Left ventricle myocardium inferior (tissue), 1 donor: Measurements from ENCODE around the gene NLGN1. TPM values are rescaled to one million over a fixed set of nuclear protein-coding genes. Genes with fewer than 3 reads are reported as not detected.

Experiments
- DNase-seq: peaks from one replicate; pipeline ENCODE4 v3.0.0-alpha.2; 2020
- H3K27ac ChIP-seq: fragments of 200-600 bp; replicated peaks from 2 replicates; pipeline ENCODE4 v1.8.0; 2021
- H3K27me3 ChIP-seq: fragments of 200-600 bp; 2 replicates; pipeline ENCODE4 v1.8.0; 2021; ENCODE audit warnings: low read depth
- H3K36me3 ChIP-seq: fragments of 200-600 bp; 2 replicates; pipeline ENCODE4 v1.8.0; 2021
- H3K4me1 ChIP-seq: fragments of 200-600 bp; 2 replicates; pipeline ENCODE4 v1.8.0; 2021
- H3K4me3 ChIP-seq: fragments of 200-600 bp; 2 replicates; pipeline ENCODE4 v1.8.0; 2021; ENCODE audit warnings: mild to moderate bottlenecking, moderate library complexity
- H3K9me3 ChIP-seq: fragments of 200-600 bp; replicated peaks from 2 replicates; pipeline ENCODE4 v1.8.0; 2021
- CTCF ChIP-seq: fragments of 200-600 bp; IDR thresholded peaks from 2 replicates; pipeline ENCODE4 v1.8.0; 2021; ENCODE audit warnings: antibody characterized with exemption, mild to moderate bottlenecking, borderline replicate concordance
- intact Hi-C: fragments of 100-400 bp; cut with micrococcal nuclease; formaldehyde crosslinking; loops from one replicate; pipeline ENCODE4 v1.11.0; 2022
- total RNA-seq: library from RNA; stranded (reverse); fragmentation: NEBNext Ultra II Directional; extraction: Animal tissue kit (Norgen Biotek cat#: 25700); gene quantifications from one replicate; pipeline ENCODE4 v1.2.1, GENCODE V29; 2021
- donor health status: DM: no; HTN: yes; CAD: no; lungs with severe emphysema.

Gene NLGN1
- total RNA-seq, 1 donor from 2014 or later, result 13.7 TPM

DNA sequence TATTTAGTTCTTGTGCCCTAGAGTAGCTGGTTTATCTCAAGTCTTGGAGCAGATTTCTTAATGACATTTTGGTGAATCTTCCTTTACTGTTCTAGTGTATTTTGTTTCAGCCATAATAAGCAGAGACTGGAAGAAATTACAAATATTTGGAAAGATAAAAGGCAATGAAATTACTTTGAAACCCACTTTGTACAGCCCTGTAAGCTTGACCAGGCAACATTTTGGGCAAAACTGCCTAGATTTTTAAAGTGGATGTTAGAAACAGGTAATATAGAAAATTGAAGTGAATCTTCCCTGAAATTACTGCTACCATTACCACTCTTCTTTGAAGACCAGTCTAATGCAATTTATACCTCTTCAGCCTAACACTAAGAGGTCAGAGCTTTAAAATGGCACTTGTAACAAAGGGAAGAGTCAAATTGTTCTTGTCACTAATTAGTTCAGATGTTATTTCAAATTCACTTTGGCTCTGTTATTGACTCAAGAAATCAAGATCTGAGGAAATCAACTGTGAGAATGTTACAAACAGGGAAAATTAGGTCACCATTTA, 589.4 kb downstream of the NLGN1 start:
- TF ChIP-seq CTCF, result no peak
- intact Hi-C loops, result no loop called here
- Histone ChIP-seq H3K9me3 (no peaks in the 10 kb centered on the region), H3K27ac (no peak overlapping the region), H3K36me3 (no peaks in the 10 kb centered on the region), H3K4me3 (no peak overlapping the region), H3K4me1 (no peaks in the 10 kb centered on the region), H3K27me3 (no peaks in the 10 kb centered on the region)
- DNase-seq, result no peak

DNA sequence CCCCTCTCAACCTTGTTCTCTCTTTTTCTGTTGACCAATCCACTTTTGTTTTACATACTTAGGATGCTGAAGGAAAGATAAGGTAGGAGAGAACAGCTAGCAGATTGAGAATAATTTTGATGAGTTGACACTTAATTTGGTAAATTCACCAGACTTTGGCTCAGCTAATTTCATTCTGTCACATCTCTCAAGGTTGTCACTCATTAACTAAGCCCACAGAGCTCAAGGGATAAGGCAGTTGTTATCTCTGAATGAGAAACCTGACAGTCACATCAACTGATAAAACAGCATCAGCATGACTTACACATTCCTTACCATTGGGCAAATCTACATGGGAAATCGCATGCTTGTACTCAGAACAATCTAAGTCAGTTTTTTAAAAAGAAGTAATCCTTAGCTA, 591.4 kb downstream of the NLGN1 start:
- Histone ChIP-seq H3K27ac (no peak overlapping the region), H3K4me1 (no peaks in the 10 kb centered on the region), H3K9me3 (no peaks in the 10 kb centered on the region), H3K27me3 (no peaks in the 10 kb centered on the region), H3K36me3 (no peaks in the 10 kb centered on the region), H3K4me3 (no peak overlapping the region)
- DNase-seq, result no peak
- intact Hi-C loops, result no loop called here
- TF ChIP-seq CTCF, result no peak

DNA sequence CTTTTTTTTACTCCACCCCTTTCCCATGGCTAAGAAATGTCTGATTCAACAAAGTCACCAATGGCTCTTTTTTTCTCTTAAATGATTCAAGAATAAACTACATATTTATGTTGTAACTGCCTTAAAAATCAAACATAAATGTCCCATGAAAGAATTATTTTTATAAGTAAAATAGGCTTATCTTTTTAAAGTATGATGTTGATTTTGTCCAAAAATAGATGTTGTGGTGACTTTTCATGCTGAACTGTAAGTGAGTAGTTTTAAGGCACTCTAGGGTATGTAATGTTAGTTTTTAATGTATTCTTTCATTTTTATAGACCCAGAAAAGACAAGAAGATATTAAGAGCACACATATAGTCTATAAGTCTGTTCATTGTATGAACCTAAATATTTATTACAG, 594.9 kb downstream of the NLGN1 start:
- Histone ChIP-seq H3K4me1 (no peaks in the 10 kb centered on the region), H3K27ac (no peak overlapping the region), H3K9me3 (no peaks in the 10 kb centered on the region), H3K36me3 (no peaks in the 10 kb centered on the region), H3K27me3 (no peaks in the 10 kb centered on the region), H3K4me3 (no peak overlapping the region)
- TF ChIP-seq CTCF, result no peak
- intact Hi-C loops, result no loop called here
- DNase-seq, result no peak

DNA sequence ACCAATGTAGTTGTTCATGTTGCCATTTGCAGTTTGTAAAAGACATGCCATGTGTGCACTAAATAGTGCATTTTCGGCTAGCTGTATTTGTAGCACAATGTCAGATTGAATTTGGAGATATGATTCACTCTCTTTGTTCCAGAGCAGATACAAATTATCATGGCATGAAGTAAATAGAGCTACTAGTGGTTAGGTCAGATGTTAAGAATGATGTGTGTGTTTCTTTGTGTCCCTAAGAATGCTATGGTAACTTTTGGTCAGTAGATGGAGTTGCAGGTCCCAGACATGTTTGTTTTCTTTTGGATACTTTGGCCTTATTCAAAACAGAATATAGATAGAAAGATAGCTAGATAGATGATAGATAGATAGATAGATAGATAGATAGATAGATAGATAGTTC, 595.8 kb downstream of the NLGN1 start:
- Histone ChIP-seq H3K4me3 (no peak overlapping the region), H3K4me1 (no peaks in the 10 kb centered on the region), H3K36me3 (no peaks in the 10 kb centered on the region), H3K9me3 (no peaks in the 10 kb centered on the region), H3K27me3 (no peaks in the 10 kb centered on the region), H3K27ac (no peak overlapping the region)
- intact Hi-C loops, result no loop called here
- DNase-seq, result no peak
- TF ChIP-seq CTCF, result no peak

DNA sequence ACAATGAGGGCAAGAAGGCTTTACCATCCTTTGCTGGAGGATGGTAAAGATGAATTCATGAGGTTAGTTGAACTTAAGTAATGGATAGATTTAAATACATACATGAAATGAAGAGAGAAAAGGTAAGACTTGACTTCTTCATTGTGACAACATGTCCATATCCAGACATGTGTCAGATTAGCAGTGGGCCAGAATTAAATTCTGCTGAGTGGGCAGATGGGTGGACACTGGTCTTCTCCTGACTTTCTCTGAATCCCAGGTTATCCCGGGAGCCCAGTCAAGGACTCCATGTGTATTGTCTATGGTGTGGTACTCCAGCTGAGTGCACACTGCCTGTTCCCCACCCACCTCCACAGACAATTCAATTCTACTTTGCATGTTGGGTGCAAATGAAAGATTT, 603.1 kb downstream of the NLGN1 start:
- H3K27me3 ChIP-seq, result no peaks in the 10 kb centered on the region
- DNase-seq, result no peak
- H3K4me1 ChIP-seq, result no peaks in the 10 kb centered on the region
- no peak for TF ChIP-seq CTCF
- no peaks in the 10 kb centered on the region for H3K9me3 ChIP-seq
- no peak overlapping the region for H3K27ac ChIP-seq
- intact Hi-C loops, result no loop called here
- no peaks in the 10 kb centered on the region for H3K36me3 ChIP-seq
- H3K4me3 ChIP-seq, result no peak overlapping the region

- H3K36me3 ChIP-seq, result no peaks in the 10 kb centered on the region
- TF ChIP-seq CTCF, result peak; percentile 22
- no peak overlapping the region for H3K4me3 ChIP-seq
- no peaks in the 10 kb centered on the region for H3K4me1 ChIP-seq
- no peaks in the 10 kb centered on the region for H3K27me3 ChIP-seq
- no peaks in the 10 kb centered on the region for H3K9me3 ChIP-seq
- DNase-seq, result no peak
- H3K27ac ChIP-seq, result no peak overlapping the region
- intact Hi-C loops, result no loop called here
Measured at GRCh38 chr3:174002543-174002942, 605.0 kb downstream of the NLGN1 start.
